HepG2 (cell line): Measurements from ENCODE around the gene ILRUN.

Experiments used
- CTCF ChIP-seq: sonication (generic); formaldehyde crosslinking; IDR thresholded peaks from 2 replicates; pipeline ENCODE4 v1.5.0; 2020; ENCODE audit warnings: mild to moderate bottlenecking, missing genetic modification reagents, moderate library complexity
- MEIS2 ChIP-seq: sonication (generic); formaldehyde crosslinking; IDR thresholded peaks from 2 replicates; pipeline ENCODE4 v1.9.0; 2021; ENCODE audit warnings: mild to moderate bottlenecking, missing genetic modification reagents
- RBM22 ChIP-seq: fragments of 200-400 bp; formaldehyde crosslinking; optimal IDR thresholded peaks from 2 replicates; pipeline ENCODE3; 2017; ENCODE audit warnings: mild to moderate bottlenecking, low read length, moderate library complexity
- REST ChIP-seq, 2 experiments: IDR thresholded peaks; 2 replicates each; pipeline ENCODE4 v1.6.1; 2011 to 2012; ENCODE audit warnings: low read length in 2 of 2, borderline replicate concordance in 1 of 2, low read depth in 1 of 2, mild to moderate bottlenecking in 1 of 2, moderate library complexity in 1 of 2
- ZNF121 ChIP-seq: sonication (generic); formaldehyde crosslinking; IDR thresholded peaks from 2 replicates; pipeline ENCODE4 v1.5.0; 2020; ENCODE audit warnings: mild to moderate bottlenecking, missing genetic modification reagents
- ZNF282 ChIP-seq: fragments of 450-650 bp; IDR thresholded peaks from 2 replicates; pipeline ENCODE4 v1.6.1; 2018; ENCODE audit not compliant: partially characterized antibody
- ZNF572 ChIP-seq: sonication (generic); formaldehyde crosslinking; IDR thresholded peaks from 2 replicates; pipeline ENCODE4 v1.5.1; 2020; ENCODE audit warnings: mild to moderate bottlenecking, missing genetic modification reagents
- ZNF598 ChIP-seq: sonication (generic); formaldehyde crosslinking; IDR thresholded peaks from 2 replicates; pipeline ENCODE4 v1.5.1; 2020; ENCODE audit warnings: mild to moderate bottlenecking, missing genetic modification reagents, borderline replicate concordance

GRCh38 chr6:34697544-34697836 is 923 bp upstream of the ILRUN start:
- TF ChIP-seq CTCF (CRISPR knock-in tag) = no peak
- TF ChIP-seq ZNF282 = no peak
- TF ChIP-seq RBM22 = no peak
- no peak for TF ChIP-seq ZNF572 (CRISPR knock-in tag)
- no peak for TF ChIP-seq REST (IDR thresholded peaks at IDR 0.05; ENCODE audit: borderline replicate concordance in 1 of 2, low read depth in 1 of 2, low read length in 2 of 2)
- TF ChIP-seq MEIS2 (CRISPR knock-in tag) = no peak
- TF ChIP-seq ZNF121 (CRISPR knock-in tag) = no peak
- no peak for TF ChIP-seq ZNF598 (CRISPR knock-in tag)
